ENCODE measurements around the gene BAIAP2.

DNA sequence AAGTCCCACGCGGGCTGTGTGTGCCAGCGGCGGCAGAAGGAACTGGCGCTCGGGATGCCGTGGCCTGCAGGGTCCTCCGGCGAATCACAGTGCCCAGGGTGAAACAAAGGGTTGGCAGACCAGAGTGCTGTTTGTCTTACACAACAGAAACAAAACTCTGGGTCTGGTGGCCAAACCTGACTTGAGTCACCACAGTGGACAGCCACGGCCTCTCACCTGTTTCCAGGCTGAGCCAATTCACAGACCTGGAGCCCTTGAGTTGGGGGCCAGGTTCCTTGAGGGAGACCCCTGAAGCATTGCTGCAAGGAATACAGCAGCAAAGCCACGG is 45.4 kb upstream of the BAIAP2 start:
- TF ChIP-seq, protein P1, sequence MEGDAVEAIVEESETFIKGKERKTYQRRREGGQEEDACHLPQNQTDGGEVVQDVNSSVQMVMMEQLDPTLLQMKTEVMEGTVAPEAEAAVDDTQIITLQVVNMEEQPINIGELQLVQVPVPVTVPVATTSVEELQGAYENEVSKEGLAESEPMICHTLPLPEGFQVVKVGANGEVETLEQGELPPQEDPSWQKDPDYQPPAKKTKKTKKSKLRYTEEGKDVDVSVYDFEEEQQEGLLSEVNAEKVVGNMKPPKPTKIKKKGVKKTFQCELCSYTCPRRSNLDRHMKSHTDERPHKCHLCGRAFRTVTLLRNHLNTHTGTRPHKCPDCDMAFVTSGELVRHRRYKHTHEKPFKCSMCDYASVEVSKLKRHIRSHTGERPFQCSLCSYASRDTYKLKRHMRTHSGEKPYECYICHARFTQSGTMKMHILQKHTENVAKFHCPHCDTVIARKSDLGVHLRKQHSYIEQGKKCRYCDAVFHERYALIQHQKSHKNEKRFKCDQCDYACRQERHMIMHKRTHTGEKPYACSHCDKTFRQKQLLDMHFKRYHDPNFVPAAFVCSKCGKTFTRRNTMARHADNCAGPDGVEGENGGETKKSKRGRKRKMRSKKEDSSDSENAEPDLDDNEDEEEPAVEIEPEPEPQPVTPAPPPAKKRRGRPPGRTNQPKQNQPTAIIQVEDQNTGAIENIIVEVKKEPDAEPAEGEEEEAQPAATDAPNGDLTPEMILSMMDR (IDR thresholded peaks at IDR 0.05; ENCODE audit: low read length): no peak
- no peak for TF ChIP-seq EZH2 (optimal IDR thresholded peaks at IDR 0.05; ENCODE audit: low read depth, low read length)
